NCI-H2081 treated with DMSO at 0.1 percent for 48 hours (cell line): ENCODE results near the gene TWIST2.

Experiments used
- DNase-seq: peaks from one replicate; lab custom pipeline; 2025; lab: John Stamatoyannopoulos, UW

TWIST2 gene

DNA sequence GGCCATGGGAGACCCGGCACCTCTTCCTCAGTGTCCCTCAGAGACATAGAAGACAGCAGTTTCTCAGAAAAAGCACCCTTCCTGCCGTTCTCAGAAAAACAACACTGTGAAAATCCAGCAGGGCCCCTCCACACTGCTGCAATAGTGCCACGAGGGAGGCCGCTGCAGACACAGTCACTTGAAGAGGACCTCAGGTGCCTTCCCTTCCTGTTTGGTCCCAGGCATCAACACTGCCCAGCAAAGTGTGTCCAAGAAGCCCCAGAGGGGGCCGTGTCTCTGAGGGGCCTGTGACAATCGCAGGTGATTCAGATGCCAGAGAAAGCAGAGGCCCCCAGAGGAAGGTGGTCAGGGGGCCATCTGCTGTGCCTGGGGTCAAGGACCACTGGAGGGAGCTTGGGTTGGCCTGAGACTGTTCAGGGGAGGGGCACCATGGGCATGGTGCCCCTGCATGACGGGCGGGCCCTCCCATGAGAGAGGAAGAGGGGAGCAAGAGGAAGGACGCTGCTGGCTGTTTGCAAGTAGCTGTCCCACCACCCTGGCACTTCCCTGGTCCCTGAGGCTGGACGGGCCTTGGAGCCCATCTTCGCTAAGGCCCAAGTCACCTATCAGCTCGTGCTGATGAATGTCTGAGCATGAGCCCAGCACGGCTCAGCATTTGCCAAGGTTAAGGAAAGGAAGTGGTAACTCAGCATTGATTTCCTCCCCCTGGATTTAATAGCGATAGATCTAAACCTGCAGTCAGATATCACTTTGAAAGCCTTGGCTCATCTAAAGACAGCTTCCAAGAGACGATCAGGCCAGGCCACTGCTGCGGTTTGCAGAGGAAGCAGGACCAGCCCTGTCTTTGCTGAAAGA is 9.1 kb downstream of the TWIST2 start:
- DNase-seq = no peak

GRCh38 chr2:238857959-238858358 is 10.1 kb downstream of the TWIST2 start:
- no peak for DNase-seq

DNA sequence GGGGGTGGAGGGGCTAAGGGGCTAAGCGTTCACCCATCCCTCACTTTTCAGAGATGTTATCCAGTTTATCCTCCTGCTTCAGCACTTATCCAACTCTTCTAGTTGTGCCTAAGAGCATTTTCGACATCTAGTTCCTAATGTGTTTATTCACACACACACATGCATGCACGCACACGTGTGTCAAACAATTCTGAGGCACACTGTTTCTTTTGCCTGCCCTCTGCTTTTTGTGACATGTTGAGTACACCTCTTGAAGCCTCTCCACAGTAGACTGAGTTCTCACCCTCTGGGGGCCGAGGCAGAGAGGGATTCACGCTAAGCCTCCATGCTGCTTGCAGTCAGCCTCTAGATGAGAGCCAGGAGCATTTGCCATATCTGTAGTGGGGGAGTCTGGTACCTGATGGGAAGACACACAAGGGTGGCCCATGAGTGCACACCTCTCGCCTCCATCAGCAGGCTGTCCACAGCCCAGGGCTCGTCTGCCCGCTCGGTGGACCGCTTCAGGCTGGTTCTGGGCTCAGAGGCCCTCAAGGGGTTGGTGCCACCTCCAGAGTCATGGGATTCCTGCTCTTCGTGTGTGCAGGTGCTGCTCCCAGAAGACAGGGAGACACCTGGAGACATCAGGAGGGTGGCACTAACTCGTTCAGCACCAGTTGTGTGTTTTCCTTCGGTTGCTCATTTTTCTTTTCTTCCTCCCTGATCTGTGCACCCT is 11.9 kb downstream of the TWIST2 start:
- no peak for DNase-seq

DNA sequence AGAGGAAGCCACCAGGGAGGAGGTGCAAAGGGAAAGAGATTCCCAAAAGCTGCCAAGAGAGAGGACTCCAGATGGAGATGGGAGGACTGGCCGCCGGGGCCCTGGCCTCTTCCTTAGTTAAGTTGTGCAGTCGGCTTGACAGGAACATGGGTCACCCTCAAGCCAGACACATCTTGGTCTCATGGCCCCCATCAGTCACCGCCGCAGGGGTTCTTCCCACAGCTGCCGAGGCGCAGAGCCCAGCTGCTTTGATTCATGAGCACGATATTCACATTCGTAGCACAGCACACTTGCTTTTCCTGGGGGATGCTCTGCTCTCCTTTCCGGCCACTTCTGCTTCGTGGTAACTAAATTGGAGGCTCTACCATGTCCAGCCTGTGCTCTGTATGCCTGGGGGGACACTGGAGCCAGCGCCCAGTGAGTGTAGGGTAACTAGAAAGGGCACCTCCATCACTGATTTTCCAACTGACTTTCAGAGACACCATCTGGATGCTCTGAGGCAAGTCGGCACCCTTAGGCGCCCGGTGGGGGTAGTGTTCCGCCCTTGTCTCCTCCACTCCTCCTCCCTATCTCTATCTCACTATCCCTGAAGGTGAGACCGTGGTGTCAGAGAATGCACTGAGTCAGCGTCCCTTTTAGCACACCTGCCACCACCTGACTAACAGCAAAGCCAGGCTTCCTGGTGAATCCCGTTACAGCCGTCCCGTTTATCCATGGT is 13.3 kb downstream of the TWIST2 start:
- DNase-seq = no peak

DNA sequence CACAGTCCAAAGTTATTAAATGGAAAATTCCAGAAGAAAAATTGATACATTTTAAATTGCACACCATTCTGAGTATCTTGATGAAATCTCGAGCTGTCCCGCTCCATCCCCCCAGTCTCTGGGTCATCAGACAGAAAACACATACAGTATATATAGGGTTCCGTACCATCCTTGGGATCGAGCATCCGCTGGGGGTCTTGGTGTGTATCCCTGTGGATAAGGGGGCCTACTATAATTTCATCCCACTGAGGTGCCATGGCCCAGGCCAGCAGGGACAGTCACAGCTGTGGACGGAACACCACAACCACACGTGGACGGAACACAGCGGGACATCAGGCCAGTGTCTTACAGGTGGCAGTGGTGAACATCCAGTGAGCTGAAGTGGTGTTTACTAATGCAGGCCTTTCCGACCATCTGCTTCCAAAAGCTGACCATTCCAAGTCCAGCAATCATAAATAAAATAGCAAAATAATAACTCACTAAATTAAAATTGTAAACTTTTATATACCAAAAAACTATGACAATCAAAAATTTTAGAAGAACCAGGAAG is 14.0 kb downstream of the TWIST2 start:
- no peak for DNase-seq

GRCh38 chr2:238862701-238863100 is 14.8 kb downstream of the TWIST2 start:
- no peak for DNase-seq

DNA sequence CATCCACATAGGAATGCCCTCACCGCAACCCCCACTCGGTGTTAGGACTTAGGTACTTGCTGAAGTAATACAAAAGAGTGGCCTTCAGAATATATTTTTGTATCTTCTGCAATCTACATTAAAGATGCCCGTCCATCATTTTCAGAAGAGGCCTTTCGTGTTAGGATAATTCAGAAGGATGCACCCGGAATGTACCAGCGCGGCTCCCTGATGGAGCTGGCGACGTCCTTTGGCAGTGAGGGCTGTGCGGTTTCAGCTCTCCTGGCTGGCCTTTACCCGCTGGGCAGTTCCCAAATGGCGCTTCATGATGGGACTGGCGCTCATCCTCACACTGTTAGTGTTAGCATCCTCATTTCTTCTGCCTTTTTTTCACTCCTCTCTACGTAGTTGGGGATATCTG is 15.3 kb downstream of the TWIST2 start:
- DNase-seq = no peak

GRCh38 chr2:238863749-238864206 is 15.9 kb downstream of the TWIST2 start:
- no peak for DNase-seq

- DNase-seq = no peak
Measured at GRCh38 chr2:238864207-238865014, 16.5 kb downstream of the TWIST2 start.

DNA sequence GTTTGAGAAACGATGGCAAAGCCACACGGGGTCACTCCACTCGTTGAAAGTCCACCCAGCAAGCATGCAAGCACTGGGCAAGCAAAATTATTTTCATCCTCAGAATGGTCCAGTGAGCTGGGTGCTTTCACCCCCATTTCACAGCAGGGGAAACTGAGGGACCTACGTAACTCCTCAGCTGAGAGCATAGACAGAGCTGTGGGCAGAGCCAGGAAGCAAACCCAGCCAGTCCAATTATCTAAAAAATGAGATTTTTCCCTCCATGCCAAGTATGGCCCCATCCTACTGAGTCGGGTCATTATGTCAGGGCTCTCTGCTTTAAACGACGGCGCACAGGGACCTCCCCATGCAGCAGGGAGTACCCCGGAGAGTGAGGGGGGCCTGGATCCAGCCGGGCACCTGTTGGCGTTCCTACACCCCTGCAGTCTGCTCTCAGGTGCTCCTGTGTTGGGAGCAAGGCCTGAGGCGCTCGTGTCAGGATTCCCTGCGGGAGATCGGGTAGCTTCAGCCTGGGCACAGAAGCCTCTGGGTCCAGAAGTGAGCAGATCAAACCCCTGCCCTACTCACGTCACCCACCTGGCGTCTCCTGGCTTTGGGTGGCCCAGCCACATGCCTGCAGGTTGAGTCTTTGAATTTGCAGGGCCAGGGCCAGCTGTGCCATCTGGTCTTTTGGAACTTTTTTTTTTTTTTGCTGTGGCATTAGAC is 17.3 kb downstream of the TWIST2 start:
- DNase-seq = no peak

- no peak for DNase-seq
Measured at GRCh38 chr2:238865744-238866355, 18.0 kb downstream of the TWIST2 start.

DNA sequence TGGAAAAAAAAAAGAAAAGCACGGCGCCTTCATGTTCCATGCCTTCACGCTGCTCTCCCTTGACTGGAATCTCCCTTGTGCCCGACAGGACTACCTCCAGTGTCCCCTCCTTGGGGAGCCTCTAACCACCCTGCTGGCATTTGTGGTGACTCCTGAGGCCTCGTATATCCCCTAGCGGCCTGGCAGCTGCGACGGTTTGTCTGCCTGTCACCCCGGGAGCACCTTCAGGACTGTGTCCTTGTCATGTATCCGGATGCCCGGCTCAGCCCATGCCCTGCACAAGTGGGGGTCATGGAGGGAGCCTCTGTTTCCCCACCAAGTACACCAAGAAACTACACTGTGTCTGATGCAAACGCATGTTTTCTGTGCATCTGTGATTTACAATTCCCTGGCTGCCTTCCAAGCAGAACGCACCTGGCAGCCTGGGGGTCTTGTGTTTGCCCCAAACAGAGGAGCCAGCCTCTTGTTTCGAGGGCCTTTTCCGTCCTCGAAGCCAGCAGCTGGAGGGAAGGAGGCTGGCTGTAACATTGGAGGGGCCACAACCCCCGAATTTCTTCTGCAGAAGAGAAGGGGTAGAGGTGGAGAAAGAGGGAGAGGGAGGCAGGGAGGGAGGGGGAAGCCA is 18.9 kb downstream of the TWIST2 start:
- DNase-seq = no peak

- DNase-seq = no peak
Measured at GRCh38 chr2:238868067-238868524, 20.2 kb downstream of the TWIST2 start.

- no peak for DNase-seq
Measured at GRCh38 chr2:238868616-238869292, 20.9 kb downstream of the TWIST2 start.

GRCh38 chr2:238869293-238870124 is 21.6 kb downstream of the TWIST2 start:
- no peak for DNase-seq

GRCh38 chr2:238870261-238870660 is 22.4 kb downstream of the TWIST2 start:
- no peak for DNase-seq

DNA sequence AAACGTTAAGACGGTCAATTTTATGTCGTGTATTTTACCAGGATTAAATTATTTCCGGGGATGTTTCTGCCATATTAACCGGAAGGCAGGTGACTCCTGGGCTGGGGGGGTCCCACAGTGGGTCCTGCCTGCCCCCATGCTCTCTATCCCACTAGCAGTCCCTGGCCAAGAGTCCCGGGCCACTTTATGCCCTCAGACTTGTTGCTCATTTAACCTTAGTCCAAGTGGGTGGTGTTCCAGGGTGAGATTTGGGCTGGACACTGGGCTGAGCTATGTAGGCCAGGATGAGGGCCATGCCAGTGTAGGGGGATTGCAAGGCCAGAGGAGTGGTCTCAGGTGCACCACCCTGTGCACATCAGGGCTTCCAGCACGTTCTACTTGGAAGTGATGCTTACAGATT is 24.1 kb downstream of the TWIST2 start:
- DNase-seq = no peak

GRCh38 chr2:238872628-238873380 is 24.9 kb downstream of the TWIST2 start:
- DNase-seq = no peak
